HUES48 (cell line): Measurements from ENCODE around the gene LZTS2.
"Not testable (repeated sequence)": the region's sequence is repeated elsewhere in the genome, so short reads cannot be mapped to it uniquely, and the experiment has no call there.

Experiments
- H3K27ac ChIP-seq: one replicate; pipeline ENCODE4 v1.7.0; 2013; ENCODE audit warnings: low read depth, low read length, inconsistent platforms
- H3K27me3 ChIP-seq: 2 replicates; pipeline ENCODE4 v1.6.1; 2013; ENCODE audit warnings: mild to moderate bottlenecking, low read length; ENCODE audit not compliant: control insufficient read depth, insufficient read depth
- H3K36me3 ChIP-seq: 2 replicates; pipeline ENCODE4 v1.6.1; 2013; ENCODE audit warnings: low read length; ENCODE audit not compliant: control insufficient read depth, insufficient read depth
- H3K4me1 ChIP-seq: 2 replicates; pipeline ENCODE4 v1.6.1; 2013; ENCODE audit warnings: mild to moderate bottlenecking, low read length; ENCODE audit not compliant: control insufficient read depth, insufficient read depth
- H3K4me3 ChIP-seq: 2 replicates; pipeline ENCODE4 v1.5.1; 2013; ENCODE audit warnings: mild to moderate bottlenecking, low read depth, low read length
- H3K9ac ChIP-seq: 2 replicates; pipeline ENCODE4 v1.6.1; 2013; ENCODE audit warnings: mild to moderate bottlenecking, low read depth, low read length, moderate library complexity
- H3K9me3 ChIP-seq: 2 replicates; pipeline ENCODE4 v1.6.1; 2013; ENCODE audit warnings: low read length; ENCODE audit not compliant: control insufficient read depth, insufficient read depth

LZTS2 gene

GRCh38 chr10:100970076-100970913 lies 29.3 kb upstream of the LZTS2 start:
- H3K4me1 ChIP-seq: no peaks in the 10 kb centered on the region; the same call in 1 of the 2 replicates
- H3K27me3 ChIP-seq: 0 out of 2 replicates have a peak, but pooled peaks cover 2% of the 10 kb centered on the region
- H3K36me3 ChIP-seq: no peaks in the 10 kb centered on the region
- H3K9me3 ChIP-seq: no peaks in the 10 kb centered on the region
- H3K27ac ChIP-seq: no peak overlapping the region
- no peak overlapping the region for H3K9ac ChIP-seq
- H3K4me3 ChIP-seq: peak overlapping the region; percentile 76

GRCh38 chr10:100970914-100971811 lies 28.4 kb upstream of the LZTS2 start:
- Histone ChIP-seq H3K27me3 (0 out of 2 replicates have a peak, but pooled peaks cover 2% of the 10 kb centered on the region), H3K27ac (no peak overlapping the region), H3K36me3 (no peaks in the 10 kb centered on the region), H3K4me3 (no peak overlapping the region), H3K9ac (no peak overlapping the region), H3K9me3 (no peaks in the 10 kb centered on the region), H3K4me1 (no peaks in the 10 kb centered on the region; the same call in 1 of the 2 replicates)

GRCh38 chr10:100972115-100972903 lies 27.3 kb upstream of the LZTS2 start:
- Histone ChIP-seq H3K9me3 (no peaks in the 10 kb centered on the region), H3K4me3 (no peak overlapping the region), H3K27me3 (0 out of 2 replicates have a peak, but pooled peaks cover 2% of the 10 kb centered on the region), H3K4me1 (no peaks in the 10 kb centered on the region; the same call in 1 of the 2 replicates), H3K9ac (no peak overlapping the region), H3K27ac (no peak overlapping the region), H3K36me3 (no peaks in the 10 kb centered on the region)

- Histone ChIP-seq H3K9ac (no peak overlapping the region), H3K4me3 (no peak overlapping the region), H3K36me3 (no peaks in the 10 kb centered on the region), H3K9me3 (no peaks in the 10 kb centered on the region), H3K4me1 (no peaks in the 10 kb centered on the region; the same call in 1 of the 2 replicates), H3K27ac (no peak overlapping the region), H3K27me3 (0 out of 2 replicates have a peak, but pooled peaks cover 2% of the 10 kb centered on the region)
Measured at GRCh38 chr10:100972904-100973535, 26.6 kb upstream of the LZTS2 start.

- not testable (repeated sequence) for H3K4me3 ChIP-seq, H3K9me3 ChIP-seq, H3K4me1 ChIP-seq, H3K27me3 ChIP-seq, H3K9ac ChIP-seq, H3K27ac ChIP-seq
- H3K36me3 ChIP-seq: peaks cover 14% of the 10 kb centered on the region
Measured at GRCh38 chr10:100975397-100975796, 24.2 kb upstream of the LZTS2 start.

- no peak overlapping the region for H3K27ac ChIP-seq
- no peaks in the 10 kb centered on the region for H3K9me3 ChIP-seq
- H3K4me1 ChIP-seq: no peaks in the 10 kb centered on the region; the same call in 1 of the 2 replicates
- no peak overlapping the region for H3K9ac ChIP-seq
- H3K27me3 ChIP-seq: no peaks in the 10 kb centered on the region
- peaks cover 26% of the 10 kb centered on the region for H3K36me3 ChIP-seq
- no peak overlapping the region for H3K4me3 ChIP-seq
Measured at GRCh38 chr10:100976906-100977305, 22.7 kb upstream of the LZTS2 start.

- Histone ChIP-seq H3K27ac (no peak overlapping the region), H3K4me1 (no peaks in the 10 kb centered on the region), H3K36me3 (peaks cover 26% of the 10 kb centered on the region), H3K27me3 (no peaks in the 10 kb centered on the region), H3K9me3 (no peaks in the 10 kb centered on the region), H3K4me3 (no peak overlapping the region), H3K9ac (no peak overlapping the region)
Measured at GRCh38 chr10:100977436-100977835, 22.2 kb upstream of the LZTS2 start.

- Histone ChIP-seq H3K27me3 (no peaks in the 10 kb centered on the region), H3K36me3 (peaks cover 31% of the 10 kb centered on the region)
Measured at GRCh38 chr10:100978121-100978900, 21.3 kb upstream of the LZTS2 start.

GRCh38 chr10:100978901-100979195 lies 20.8 kb upstream of the LZTS2 start:
- Histone ChIP-seq H3K4me3 (no peak overlapping the region), H3K36me3 (peaks cover 32% of the 10 kb centered on the region), H3K27me3 (no peaks in the 10 kb centered on the region), H3K9ac (no peak overlapping the region), H3K9me3 (no peaks in the 10 kb centered on the region), H3K27ac (no peak overlapping the region), H3K4me1 (no peaks in the 10 kb centered on the region)

More at GRCh38 chr10:100978121-100978900, 21.3 kb upstream of the LZTS2 start:
- Histone ChIP-seq H3K4me3 (no peak overlapping the region), H3K9ac (no peak overlapping the region), H3K9me3 (no peaks in the 10 kb centered on the region), H3K27ac (no peak overlapping the region), H3K4me1 (no peaks in the 10 kb centered on the region)
